Measurements from ENCODE around the gene CACNB4.
A peak's percentile ranks its signal among the peaks of the same experiment; 100 is the strongest.

The CACNB4 gene

DNA sequence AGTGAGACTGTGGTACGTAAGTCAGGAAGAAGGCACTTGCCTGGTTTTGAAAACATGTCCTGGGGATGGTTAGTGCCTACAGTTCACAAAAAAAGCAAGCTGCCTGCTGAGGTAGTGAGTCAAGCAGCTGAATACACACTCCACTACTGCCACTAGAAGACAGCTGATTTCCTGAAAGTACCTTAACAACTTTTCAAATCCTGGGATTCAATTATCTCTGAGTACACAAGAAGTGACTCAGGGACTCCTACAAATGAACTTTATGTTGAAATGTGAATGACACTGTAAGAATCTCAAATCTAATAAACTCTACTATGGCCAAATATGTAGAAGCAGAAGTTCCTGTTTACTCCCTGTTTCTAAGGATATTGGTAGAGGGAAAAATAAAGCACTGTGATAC is 212.6 kb downstream of the CACNB4 start:
- Histone ChIP-seq H3K9me3 (no peaks in the 10 kb centered on the region), H3K4me1 (peaks cover 0 to 10% (median 0%) of the 10 kb centered on the region in 4 donors), H3K36me3 (no peaks in the 10 kb centered on the region), H3K27ac (no peak overlapping the region), H3K27me3 (no peaks in the 10 kb centered on the region), H3K4me3 (no peak overlapping the region)
- intact Hi-C loops (cut with DNase I; ENCODE audit: low total_unique reads): no loop called here
- TF ChIP-seq, protein P1, sequence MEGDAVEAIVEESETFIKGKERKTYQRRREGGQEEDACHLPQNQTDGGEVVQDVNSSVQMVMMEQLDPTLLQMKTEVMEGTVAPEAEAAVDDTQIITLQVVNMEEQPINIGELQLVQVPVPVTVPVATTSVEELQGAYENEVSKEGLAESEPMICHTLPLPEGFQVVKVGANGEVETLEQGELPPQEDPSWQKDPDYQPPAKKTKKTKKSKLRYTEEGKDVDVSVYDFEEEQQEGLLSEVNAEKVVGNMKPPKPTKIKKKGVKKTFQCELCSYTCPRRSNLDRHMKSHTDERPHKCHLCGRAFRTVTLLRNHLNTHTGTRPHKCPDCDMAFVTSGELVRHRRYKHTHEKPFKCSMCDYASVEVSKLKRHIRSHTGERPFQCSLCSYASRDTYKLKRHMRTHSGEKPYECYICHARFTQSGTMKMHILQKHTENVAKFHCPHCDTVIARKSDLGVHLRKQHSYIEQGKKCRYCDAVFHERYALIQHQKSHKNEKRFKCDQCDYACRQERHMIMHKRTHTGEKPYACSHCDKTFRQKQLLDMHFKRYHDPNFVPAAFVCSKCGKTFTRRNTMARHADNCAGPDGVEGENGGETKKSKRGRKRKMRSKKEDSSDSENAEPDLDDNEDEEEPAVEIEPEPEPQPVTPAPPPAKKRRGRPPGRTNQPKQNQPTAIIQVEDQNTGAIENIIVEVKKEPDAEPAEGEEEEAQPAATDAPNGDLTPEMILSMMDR (IDR thresholded peaks at IDR 0.05): no peak
- no peak for DNase-seq

DNA sequence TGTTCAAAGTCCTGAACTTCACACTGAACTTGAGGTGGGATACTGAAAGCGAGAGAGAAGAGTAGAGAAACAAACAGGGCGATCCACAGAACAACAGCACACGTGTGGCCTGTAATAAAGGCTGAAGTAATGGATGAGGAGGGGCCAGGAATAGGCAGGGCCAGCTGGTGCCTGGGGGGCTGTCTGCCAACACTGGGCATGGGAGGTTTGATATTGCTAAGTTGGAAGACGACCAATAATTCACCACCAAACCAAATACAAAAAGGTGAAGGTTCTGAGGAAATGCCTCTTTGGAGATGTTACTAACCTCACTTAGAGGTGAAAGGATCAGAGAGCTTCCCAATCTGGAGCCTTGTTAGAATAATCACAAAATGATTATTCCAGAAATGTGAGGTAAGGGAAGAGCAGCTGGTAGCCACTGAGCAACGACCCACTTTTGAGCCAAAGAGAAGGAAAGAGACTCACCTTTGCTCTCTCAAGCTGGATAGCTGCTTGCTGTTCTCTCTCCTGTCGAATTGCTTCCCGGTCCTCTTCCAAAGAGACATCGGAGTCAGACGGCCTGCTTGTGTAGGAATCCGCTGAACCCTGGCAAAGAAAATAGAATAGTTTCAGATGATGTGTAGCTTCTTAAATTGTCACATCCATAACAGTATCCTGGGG is 215.9 kb downstream of the CACNB4 start:
- intact Hi-C loops (cut with DNase I; ENCODE audit: low total_unique reads): no loop called here
- peaks cover 0 to 26% (median 7%) of the 10 kb centered on the region in 4 donors for H3K4me1 ChIP-seq

DNA sequence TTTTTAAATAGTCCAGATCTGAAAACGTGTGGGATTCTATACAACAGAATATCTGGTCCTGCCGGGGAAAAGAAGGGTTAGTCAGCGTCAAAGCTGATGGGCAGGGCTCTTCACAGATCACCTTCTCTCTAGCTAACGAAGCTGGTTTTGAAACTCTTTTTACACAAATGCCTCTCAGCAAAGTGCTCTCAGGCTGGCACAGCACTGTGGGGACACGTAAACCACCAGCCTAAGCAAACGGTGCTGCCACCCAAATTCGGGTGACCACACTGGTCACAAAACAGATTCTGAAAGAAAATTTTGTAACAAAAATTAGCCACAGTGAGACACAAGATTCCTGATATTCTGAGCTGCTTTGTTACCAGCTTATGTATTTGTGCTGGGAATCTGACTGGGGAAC is 217.5 kb downstream of the CACNB4 start:
- Histone ChIP-seq H3K36me3 (no peaks in the 10 kb centered on the region), H3K27ac (no peak overlapping the region), H3K9me3 (no peaks in the 10 kb centered on the region), H3K4me1 (peaks cover 0 to 37% (median 7%) of the 10 kb centered on the region in 4 donors), H3K27me3 (no peaks in the 10 kb centered on the region), H3K4me3 (no peak overlapping the region)
- TF ChIP-seq, protein P1 (IDR thresholded peaks at IDR 0.05): no peak
- no peak for DNase-seq
- intact Hi-C loops (cut with DNase I; ENCODE audit: low total_unique reads): no loop called here

More for the DNA sequence above, 215.9 kb downstream of the CACNB4 start:
- no peaks in the 10 kb centered on the region for H3K27me3 ChIP-seq
- no peak overlapping the region for H3K4me3 ChIP-seq
- H3K36me3 ChIP-seq: no peaks in the 10 kb centered on the region
- TF ChIP-seq, protein P1 (IDR thresholded peaks at IDR 0.05): no peak
- no peak overlapping the region for H3K27ac ChIP-seq
- no peaks in the 10 kb centered on the region for H3K9me3 ChIP-seq
- DNase-seq: no peak

DNA sequence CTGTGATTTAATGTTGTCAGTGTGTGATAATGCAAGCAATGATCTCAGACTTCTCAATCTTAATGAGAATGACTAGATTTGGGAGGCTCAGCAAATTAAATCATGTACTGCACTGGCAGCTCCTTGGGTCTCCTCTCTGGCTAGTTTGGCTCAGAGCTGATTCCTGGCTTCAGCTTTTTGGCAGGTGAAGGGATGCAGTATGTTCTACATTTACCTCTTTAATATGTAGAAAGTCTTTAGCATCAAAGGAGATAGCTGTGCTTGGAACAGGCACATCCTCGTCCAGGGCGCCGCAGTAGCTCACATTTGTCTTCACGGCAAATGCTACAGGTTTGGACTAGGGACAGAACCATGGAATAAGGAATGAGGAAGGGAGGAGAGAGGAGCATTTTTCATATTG is 218.3 kb downstream of the CACNB4 start:
- Histone ChIP-seq H3K27me3 (no peaks in the 10 kb centered on the region), H3K9me3 (no peaks in the 10 kb centered on the region), H3K4me1 (peaks cover 0 to 39% (median 7%) of the 10 kb centered on the region in 4 donors), H3K27ac (no peak overlapping the region), H3K4me3 (no peak overlapping the region), H3K36me3 (no peaks in the 10 kb centered on the region)
- intact Hi-C loops (cut with DNase I; ENCODE audit: low total_unique reads): no loop called here
- no peak for DNase-seq
- TF ChIP-seq, protein P1 (IDR thresholded peaks at IDR 0.05): no peak

DNA sequence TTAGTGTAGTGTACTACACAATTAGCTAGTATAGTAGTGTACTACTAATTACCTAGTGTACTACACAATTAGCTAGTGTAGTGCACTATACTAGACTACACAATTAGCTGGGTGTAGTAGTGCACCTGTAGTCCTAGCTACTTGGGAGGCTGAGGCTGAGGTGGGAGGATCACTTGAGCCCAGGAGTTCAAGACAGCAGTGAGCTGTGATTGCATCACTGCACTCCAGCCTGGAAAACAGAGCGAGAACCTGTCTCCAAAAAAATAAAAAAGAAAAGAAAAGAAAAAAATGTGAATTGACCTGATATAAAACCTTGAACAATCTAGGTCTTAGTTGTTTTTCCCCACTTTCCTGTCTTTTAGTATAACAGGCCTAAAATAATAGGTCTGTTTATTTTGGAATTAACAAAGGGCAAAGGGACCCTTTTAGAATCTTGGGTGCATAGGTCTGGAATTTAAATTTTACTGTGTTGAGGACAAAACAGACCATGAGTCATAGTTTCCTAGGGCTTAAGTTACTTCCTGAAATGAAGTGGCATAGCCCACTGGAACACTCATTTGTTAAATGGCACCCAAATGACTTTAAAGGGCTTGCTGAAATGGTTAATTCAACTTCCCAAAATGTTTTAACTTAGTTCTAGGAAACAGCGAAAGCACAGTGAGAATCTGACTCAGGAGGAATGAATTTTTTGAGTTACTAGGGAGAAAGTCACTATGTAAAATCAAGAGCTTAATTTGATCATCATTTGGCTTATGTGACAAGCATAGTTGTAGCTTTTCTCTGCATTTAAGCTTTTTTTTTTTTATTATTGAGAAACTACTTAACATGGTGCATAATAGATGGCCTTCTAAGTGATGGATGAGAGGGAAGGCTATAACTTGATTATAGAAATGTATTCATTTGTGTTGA is 219.9 kb downstream of the CACNB4 start:
- H3K4me3 ChIP-seq: no peak overlapping the region
- H3K4me1 ChIP-seq: peaks cover 0 to 39% (median 7%) of the 10 kb centered on the region in 4 donors
- intact Hi-C loops (cut with DNase I; ENCODE audit: low total_unique reads): no loop called here
- peak overlapping the region; percentile 57 to 61 for H3K27ac ChIP-seq
- H3K36me3 ChIP-seq: no peaks in the 10 kb centered on the region
- H3K9me3 ChIP-seq: no peaks in the 10 kb centered on the region
- no peaks in the 10 kb centered on the region for H3K27me3 ChIP-seq
- TF ChIP-seq, protein P1 (IDR thresholded peaks at IDR 0.05): no peak
- DNase-seq: no peak

Data from tibial artery (tissue), 4 donors.